Common myeloid progenitor, CD34-positive (primary cell): ENCODE data around the gene LAPTM5.

Experiments
- CTCF ChIA-PET: fragments of 350-600 bp; sonication (Branson Sonifier 250); formaldehyde crosslinking; loops from one replicate; lab custom pipeline; 2021; ENCODE audit warnings: antibody characterized with exemption; lab: Charles Lee
- POLR2A ChIA-PET: fragments of 350-600 bp; sonication (Branson Sonifier 250); formaldehyde crosslinking; loops from one replicate; lab custom pipeline; 2021; ENCODE audit warnings: antibody characterized with exemption; lab: Charles Lee
- DNase-seq, 3 donors: peaks; one replicate each; pipeline versions ENCODE4 v3.0.0 to v3.0.0-alpha.2; 2013
- H3K27ac ChIP-seq, 2 experiments: 1 replicate in 1 of 2; 2 replicates in 1 of 2; pipeline ENCODE4 v1.7.0; 2013; ENCODE audit warnings: inconsistent platforms in 2 of 2, low read length in 2 of 2, mild to moderate bottlenecking in 2 of 2, low read depth in 1 of 2, moderate library complexity in 1 of 2; ENCODE audit not compliant: severe bottlenecking in 2 of 2, insufficient read depth in 1 of 2, poor library complexity in 1 of 2
- H3K27me3 ChIP-seq, 5 experiments: replicated peaks in 2 of 5; 1 replicate in 3 of 5; 2 replicates in 2 of 5; pipeline versions ENCODE4 v1.6.1 to v1.7.0; 2013; ENCODE audit warnings: low read length in 4 of 5, mild to moderate bottlenecking in 2 of 5, moderate library complexity in 2 of 5, inconsistent platforms in 1 of 5; ENCODE audit not compliant: insufficient read depth in 5 of 5, control insufficient read depth in 4 of 5
- H3K36me3 ChIP-seq, 4 experiments: 1 replicate in 2 of 4; 2 replicates in 2 of 4; pipeline versions ENCODE4 v1.6.1 to v1.7.0; 2013; ENCODE audit warnings: low read length in 3 of 4, control low read depth in 1 of 4, mild to moderate bottlenecking in 1 of 4; ENCODE audit not compliant: control insufficient read depth in 4 of 4, insufficient read depth in 4 of 4
- H3K4me1 ChIP-seq, 4 experiments: 1 replicate in 3 of 4; 2 replicates in 1 of 4; pipeline versions ENCODE4 v1.6.1 to v1.7.1; 2013; ENCODE audit warnings: low read length in 3 of 4, mild to moderate bottlenecking in 3 of 4, control low read depth in 1 of 4, inconsistent platforms in 1 of 4, moderate library complexity in 1 of 4; ENCODE audit not compliant: control insufficient read depth in 4 of 4, insufficient read depth in 4 of 4; ENCODE audit errors: control extremely low read depth in 1 of 4
- H3K4me3 ChIP-seq, 7 experiments: 1 replicate in 4 of 7; 2 replicates in 3 of 7; pipeline versions ENCODE4 v1.5.1 to v1.7.0; 2013; ENCODE audit warnings: mild to moderate bottlenecking in 7 of 7, low read length in 6 of 7, moderate library complexity in 6 of 7, inconsistent platforms in 2 of 7, low read depth in 2 of 7, control low read depth in 1 of 7; ENCODE audit not compliant: insufficient read depth in 4 of 7, control insufficient read depth in 1 of 7; ENCODE audit errors: extremely low read depth in 1 of 7
- H3K9me3 ChIP-seq, 5 experiments: 1 replicate in 4 of 5; 2 replicates in 1 of 5; pipeline versions ENCODE4 v1.6.1 to v1.7.1; 2013; ENCODE audit warnings: low read length in 4 of 5, mild to moderate bottlenecking in 2 of 5, inconsistent platforms in 1 of 5, low read depth in 1 of 5, moderate library complexity in 1 of 5; ENCODE audit not compliant: control insufficient read depth in 4 of 5, insufficient read depth in 2 of 5; ENCODE audit errors: control extremely low read depth in 1 of 5
- WGBS: methylation state at CpG from one replicate; pipeline ENCODE4 v1.1.5; 2013; ENCODE audit not compliant: insufficient coverage; 5-methylcytosine and 5-hydroxymethylcytosine counted together

The LAPTM5 gene

DNA sequence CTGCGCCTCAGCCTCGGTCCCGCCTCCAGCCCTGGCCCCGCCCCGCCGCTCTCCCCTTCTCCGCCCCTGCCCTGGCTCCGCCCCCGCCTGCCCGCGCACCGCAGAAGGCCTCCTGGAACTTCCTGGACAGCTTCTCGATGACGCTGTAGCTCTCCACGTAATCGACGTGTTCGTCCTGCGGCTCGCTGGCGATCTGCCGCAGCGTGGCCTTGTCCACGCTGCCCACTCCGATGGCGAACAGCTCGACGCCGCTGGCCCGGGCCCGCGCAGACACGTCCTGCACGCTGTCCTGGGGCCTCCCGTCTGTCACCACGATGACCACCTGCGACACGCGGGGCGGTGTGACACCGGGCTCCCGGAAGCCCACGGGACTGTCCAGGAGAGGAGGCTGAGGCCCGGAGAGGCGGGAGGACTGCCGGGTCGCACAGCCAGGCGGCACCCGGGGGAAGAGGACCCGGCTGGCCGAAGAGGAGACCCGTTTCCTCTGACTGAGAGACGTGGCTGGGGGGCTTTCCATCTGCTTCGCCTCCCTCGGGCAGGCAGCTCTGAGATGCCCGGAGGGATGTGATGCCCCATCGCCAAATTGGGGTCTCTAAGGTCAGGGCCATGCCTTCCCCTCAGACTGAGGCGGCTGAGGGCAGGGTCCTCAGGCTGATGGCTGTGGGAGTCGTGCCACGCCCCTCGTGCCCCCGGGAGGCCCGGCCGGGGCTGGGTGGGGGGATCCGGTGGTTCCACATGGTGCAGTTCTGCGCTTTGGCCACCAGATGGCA is 38.8 kb downstream of the LAPTM5 start:
- Histone ChIP-seq H3K27ac (peak overlapping the region; percentile 85 to 93), H3K27me3 (peaks cover 0 to 2% (median 0%) of the 10 kb centered on the region in 5 experiments), H3K9me3 (peaks cover 0 to 10% (median 0%) of the 10 kb centered on the region in 5 experiments), H3K4me3 (peak overlapping the region; percentile 51 to 80 (median 67)), H3K4me1 (peaks cover 0 to 28% (median 15%) of the 10 kb centered on the region in 4 experiments), H3K36me3 (peaks cover 0 to 2% (median 0%) of the 10 kb centered on the region in 4 experiments)
- peak; percentile 94 to 96 (median 96) for DNase-seq
- CTCF ChIA-PET, result interaction anchor here (0.6 to 11.0 kb wide), 26 partner anchors 11 to 214 kb away, joined by 3 to 356 read pairs (median 6); partner anchors contain the start of gene LAPTM5
- POLR2A ChIA-PET, result interaction anchor here (0.9 to 2.2 kb wide), 10 partner anchors 11 to 346 kb away, joined by 3 to 14 read pairs (median 4); no protein-coding TSS in a partner anchor
- under 1% methylated on average over 57 of the region's 66 CpGs for WGBS

- Histone ChIP-seq H3K27me3 (peaks cover 0 to 2% (median 0%) of the 10 kb centered on the region in 5 experiments), H3K4me3 (peak overlapping the region in 5 of 7 experiments; percentile 24 to 69 (median 53)), H3K36me3 (peaks cover 0 to 2% (median 0%) of the 10 kb centered on the region in 4 experiments), H3K4me1 (peaks cover 0 to 22% (median 15%) of the 10 kb centered on the region in 4 experiments), H3K27ac (no peak overlapping the region), H3K9me3 (peaks cover 0 to 10% (median 0%) of the 10 kb centered on the region in 5 experiments)
- DNase-seq, result peak; percentile 97 to 99 (median 99)
- CTCF ChIA-PET, result interaction anchor here (1.0 to 11.0 kb wide), 18 partner anchors 10 to 215 kb away, joined by 3 to 356 read pairs (median 10); partner anchors contain the start of gene LAPTM5
- POLR2A ChIA-PET, result interaction anchor here (0.7 to 2.2 kb wide), 8 partner anchors 10 to 347 kb away, joined by 3 to 14 read pairs (median 4); no protein-coding TSS in a partner anchor
- 0% methylated on average over 27 of the region's 50 CpGs for WGBS
These were observed 39.4 kb downstream of the LAPTM5 start for GRCh38 chr1:30718091-30718635.

DNA sequence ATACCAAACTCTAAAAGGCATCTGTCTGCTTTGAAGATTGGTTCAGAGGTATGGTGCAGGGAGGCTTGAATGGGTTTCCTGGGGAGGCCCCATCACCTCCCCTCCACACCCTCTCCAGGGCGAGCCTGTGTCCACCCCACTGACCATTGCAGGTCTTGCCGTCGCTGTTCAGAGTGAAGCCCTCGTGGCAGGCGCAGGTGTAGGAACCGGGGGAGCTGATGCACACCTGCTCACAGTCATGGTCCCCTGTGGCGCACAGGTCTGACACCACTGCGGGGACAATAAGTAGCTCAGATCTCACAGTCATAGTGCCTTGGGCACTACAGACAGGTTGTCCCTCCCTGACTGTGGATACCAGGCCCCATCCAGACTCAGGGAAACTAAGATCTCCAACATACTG is 40.9 kb downstream of the LAPTM5 start:
- CTCF ChIA-PET, result interaction anchor here (0.7 to 5.5 kb wide), 3 partner anchors 9 to 195 kb away, joined by 4 to 54 read pairs (median 8); no protein-coding TSS in a partner anchor
- H3K36me3 ChIP-seq, result no peaks in the 10 kb centered on the region
- 90% methylated on average over 5 of the region's 8 CpGs for WGBS
- H3K27me3 ChIP-seq, result peaks cover 0 to 4% (median 0%) of the 10 kb centered on the region in 5 experiments
- H3K27ac ChIP-seq, result no peak overlapping the region
- no peak overlapping the region for H3K4me3 ChIP-seq
- peaks cover 0 to 10% (median 0%) of the 10 kb centered on the region in 5 experiments for H3K9me3 ChIP-seq
- peaks cover 0 to 22% (median 15%) of the 10 kb centered on the region in 4 experiments for H3K4me1 ChIP-seq
- POLR2A ChIA-PET, result no interaction called here
- DNase-seq, result no peak

DNA sequence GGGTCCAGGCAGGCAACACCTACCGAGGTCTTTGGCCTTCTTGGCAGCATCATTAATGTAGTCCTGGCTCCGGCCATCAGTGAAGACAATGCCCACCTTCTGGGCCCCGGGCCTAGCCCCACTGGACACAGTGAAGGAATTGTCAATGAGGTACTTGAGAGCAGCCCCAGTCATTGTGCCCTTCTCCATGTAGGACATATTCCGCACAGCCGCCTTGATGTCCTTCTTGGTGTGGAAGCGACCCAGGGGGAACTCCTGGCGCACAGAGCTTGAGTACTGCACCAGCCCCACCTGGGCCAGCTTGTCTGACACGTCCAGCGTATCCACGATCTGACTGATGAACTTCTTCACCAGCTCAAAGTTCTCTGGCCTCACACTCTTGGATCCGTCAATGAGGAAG is 41.7 kb downstream of the LAPTM5 start:
- ChIA-PET POLR2A (no interaction called here), CTCF (interaction anchor here (0.7 to 2.4 kb wide), 3 partner anchors 8 to 63 kb away, joined by 3 to 8 read pairs (median 4); no protein-coding TSS in a partner anchor)
- H3K9me3 ChIP-seq, result peaks cover 0 to 10% (median 0%) of the 10 kb centered on the region in 5 experiments
- 95% methylated on average over 11 of the region's 11 CpGs for WGBS
- H3K36me3 ChIP-seq, result no peaks in the 10 kb centered on the region
- H3K27ac ChIP-seq, result no peak overlapping the region
- peaks cover 0 to 4% (median 0%) of the 10 kb centered on the region in 5 experiments for H3K27me3 ChIP-seq
- no peak for DNase-seq
- peaks cover 0 to 22% (median 15%) of the 10 kb centered on the region in 4 experiments for H3K4me1 ChIP-seq
- no peak overlapping the region for H3K4me3 ChIP-seq

DNA sequence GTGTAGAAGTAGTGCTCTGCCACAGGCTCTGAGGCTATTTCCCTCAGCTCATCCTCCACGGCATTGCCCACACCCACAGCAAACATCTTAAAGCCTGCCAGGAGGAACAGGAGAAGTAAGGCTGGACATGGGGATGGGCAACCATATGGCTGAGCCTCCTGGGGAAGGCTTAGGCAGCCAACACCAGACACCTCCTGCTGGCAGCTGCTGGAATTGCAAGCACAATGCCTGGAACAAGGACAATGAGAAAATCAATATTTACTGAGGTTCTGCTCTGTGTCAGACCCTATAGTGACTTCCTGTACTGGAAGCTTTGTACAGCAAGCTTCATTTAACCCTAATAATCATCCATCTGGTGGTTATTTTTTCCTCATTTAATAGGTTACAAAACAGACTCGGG is 42.4 kb downstream of the LAPTM5 start:
- DNase-seq, result peak in 1 of 3 donors; percentile 37
- POLR2A ChIA-PET, result no interaction called here
- no peak overlapping the region for H3K4me3 ChIP-seq
- CTCF ChIA-PET, result interaction anchor here (1.0 kb wide), 1 partner anchor 64 kb away, joined by 3 read pairs; no protein-coding TSS in a partner anchor
- no peak overlapping the region for H3K27ac ChIP-seq
- H3K27me3 ChIP-seq, result peaks cover 0 to 4% (median 0%) of the 10 kb centered on the region in 5 experiments
- peaks cover 0 to 10% (median 0%) of the 10 kb centered on the region in 5 experiments for H3K9me3 ChIP-seq
- H3K36me3 ChIP-seq, result no peaks in the 10 kb centered on the region
- peaks cover 0 to 15% (median 13%) of the 10 kb centered on the region in 4 experiments for H3K4me1 ChIP-seq
- no CpG with 5 or more reads among the region's 2 CpGs for WGBS

DNA sequence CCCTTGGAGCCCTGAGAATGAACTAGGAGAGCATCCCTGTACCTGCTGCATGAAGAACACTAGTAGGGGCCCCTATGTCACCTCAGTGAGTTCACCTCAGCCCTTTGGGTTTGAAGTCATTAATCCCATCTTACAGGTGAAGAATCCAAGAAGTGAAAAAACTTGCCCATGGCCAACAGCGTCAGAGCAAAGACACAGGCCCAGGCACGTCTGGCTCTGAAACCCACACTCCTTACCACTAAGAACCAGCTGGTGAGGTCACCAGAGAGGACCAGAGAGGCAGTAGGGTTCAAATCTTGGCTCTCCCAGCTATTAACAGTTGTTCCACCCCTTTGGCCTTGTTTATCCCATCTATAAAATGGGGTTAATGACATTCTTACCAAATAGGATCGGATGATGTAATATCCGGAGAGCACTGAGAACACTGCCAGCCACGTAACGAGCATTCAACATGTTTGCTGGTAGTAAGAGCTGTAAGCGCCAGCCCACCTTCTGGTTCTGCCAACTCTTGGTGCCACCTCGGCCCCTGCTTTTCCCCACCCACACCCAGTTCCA is 43.0 kb downstream of the LAPTM5 start:
- DNase-seq, result no peak
- H3K27ac ChIP-seq, result no peak overlapping the region
- POLR2A ChIA-PET, result no interaction called here
- peaks cover 0 to 10% (median 0%) of the 10 kb centered on the region in 5 experiments for H3K9me3 ChIP-seq
- CTCF ChIA-PET, result interaction anchor here (1.0 kb wide), 1 partner anchor 64 kb away, joined by 3 read pairs; no protein-coding TSS in a partner anchor
- over 99% methylated on average over 8 of the region's 8 CpGs for WGBS
- H3K4me1 ChIP-seq, result peaks cover 0 to 11% (median 11%) of the 10 kb centered on the region in 4 experiments
- H3K4me3 ChIP-seq, result no peak overlapping the region
- H3K36me3 ChIP-seq, result no peaks in the 10 kb centered on the region
- H3K27me3 ChIP-seq, result peaks cover 0 to 4% (median 0%) of the 10 kb centered on the region in 5 experiments
